AML-193 (cell line): ENCODE results near the gene TMEM50B.
"Not testable (repeated sequence)": the region's sequence is repeated elsewhere in the genome, so short reads cannot be mapped to it uniquely, and the experiment has no call there.

ENCODE experiments used
- DNase-seq, 2 experiments: peaks; one replicate each; lab custom pipeline; 2025; lab: John Stamatoyannopoulos, UW

TMEM50B gene

DNA sequence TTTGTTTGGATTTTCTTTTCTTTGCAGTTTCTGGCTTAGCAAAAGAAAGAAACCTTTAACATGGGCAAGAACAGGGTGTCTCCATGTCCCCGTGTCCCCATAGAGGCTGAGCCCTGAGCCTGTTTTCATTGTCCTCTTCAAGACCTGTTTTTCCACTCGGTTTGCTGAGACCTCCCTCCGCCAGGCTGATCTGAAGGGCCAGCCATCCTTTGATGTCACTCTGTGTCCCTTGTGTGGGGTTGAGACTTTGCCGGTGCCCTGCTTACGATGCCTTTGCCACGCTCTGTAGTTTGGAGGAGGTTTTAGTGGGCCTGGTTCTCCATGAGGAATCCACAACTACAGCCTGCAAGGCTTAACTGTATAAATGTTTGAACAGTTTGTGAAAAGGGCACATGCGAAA, 52.7 kb downstream of the TMEM50B start:
- no peak for DNase-seq

DNA sequence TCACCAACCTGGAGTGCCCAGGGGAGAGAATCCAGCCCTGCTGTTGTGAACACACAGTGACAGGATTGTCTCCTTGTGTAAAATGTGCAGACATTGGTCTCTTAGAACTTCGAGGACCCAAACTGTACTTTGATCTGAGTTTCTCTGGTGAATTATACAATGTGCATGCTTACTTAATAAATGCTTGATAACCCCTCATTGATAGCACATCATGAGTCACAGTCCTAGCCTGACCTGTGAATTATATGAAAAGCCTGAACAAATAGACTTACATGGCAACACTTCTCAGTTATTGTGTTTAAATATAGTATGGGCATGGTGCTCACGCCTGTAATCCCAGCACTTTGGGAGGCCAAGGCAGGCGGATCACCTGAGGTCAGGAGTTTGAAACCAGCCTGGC, 53.9 kb downstream of the TMEM50B start:
- DNase-seq = no peak

DNA sequence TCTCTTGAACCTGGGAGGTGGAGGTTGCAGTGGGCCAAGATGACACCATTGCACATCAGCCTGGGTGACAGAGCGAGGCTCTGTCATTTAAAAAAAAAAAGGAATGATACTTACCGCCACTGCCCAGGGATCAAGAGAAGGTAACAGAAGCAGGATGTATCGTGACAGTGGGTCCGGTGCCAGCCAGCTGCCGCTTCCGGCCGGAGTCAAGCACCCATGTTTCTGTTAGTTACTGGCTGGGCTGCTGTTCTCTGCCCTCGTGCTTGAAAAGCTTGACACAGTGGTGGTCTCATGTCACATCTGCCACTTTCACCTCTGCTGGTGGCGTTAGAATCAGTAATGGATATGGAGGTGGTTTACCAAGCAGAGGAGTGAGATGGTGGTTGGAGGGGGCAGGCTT, 55.6 kb downstream of the TMEM50B start:
- no peak for DNase-seq

DNA sequence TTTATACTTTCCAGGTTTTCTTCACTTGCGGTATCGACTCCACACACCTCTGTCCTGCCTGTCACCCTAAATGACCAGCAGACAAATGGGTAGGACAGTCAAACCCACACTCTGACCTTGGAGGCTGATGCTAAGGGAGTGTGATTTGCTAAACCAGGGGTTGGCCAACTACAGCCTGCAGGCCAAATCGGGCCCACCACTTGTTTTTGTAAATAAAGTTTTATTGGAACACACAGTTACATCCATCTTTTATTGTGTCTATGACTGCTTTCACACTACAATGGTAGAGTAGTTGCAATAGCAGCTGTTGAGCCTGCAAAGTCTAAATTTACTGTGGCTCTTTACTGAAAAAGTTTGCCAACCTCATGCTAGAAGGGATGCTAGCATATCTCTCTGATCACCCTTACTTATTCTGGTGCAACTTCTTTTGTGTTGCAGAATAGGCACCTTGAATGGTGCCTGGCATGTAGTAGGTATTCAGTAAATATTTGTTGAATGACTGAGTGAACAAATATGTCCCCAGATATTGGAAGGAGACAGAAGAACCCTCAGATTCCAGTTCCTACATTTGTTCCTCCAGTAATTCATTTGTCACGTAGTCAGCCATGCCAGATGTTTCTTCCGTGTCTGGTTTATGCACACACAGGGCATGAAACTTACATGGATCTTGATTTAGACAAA, 57.9 kb downstream of the TMEM50B start:
- no peak for DNase-seq

DNA sequence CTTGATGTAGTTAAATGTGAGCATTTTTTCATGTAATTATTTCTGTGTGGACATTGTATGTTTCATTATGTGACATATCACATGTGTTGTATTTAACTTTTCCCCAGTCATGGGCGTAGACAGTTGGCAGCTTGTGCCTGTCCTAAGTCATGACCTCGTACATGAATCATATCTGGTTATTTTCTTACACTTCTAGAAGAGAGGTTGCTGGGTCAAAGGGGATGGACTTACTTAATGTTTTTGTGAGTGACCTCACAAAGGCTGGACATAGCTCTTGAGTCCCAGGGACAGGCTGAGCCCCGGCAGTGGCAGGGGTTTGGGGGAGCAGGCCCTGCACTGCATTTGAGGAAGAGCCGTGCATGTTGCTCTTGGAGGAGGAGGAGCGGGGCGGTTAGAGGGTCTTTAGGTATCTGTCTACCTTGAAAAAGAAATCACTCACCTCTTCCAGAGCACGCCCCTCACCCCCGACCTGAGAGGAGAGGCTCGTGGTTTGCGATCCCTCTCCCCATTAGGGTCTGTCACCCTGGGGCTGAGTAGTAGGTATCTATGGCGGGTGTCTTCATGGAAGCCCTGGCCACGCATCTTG, 60.1 kb downstream of the TMEM50B start:
- DNase-seq = no peak

DNA sequence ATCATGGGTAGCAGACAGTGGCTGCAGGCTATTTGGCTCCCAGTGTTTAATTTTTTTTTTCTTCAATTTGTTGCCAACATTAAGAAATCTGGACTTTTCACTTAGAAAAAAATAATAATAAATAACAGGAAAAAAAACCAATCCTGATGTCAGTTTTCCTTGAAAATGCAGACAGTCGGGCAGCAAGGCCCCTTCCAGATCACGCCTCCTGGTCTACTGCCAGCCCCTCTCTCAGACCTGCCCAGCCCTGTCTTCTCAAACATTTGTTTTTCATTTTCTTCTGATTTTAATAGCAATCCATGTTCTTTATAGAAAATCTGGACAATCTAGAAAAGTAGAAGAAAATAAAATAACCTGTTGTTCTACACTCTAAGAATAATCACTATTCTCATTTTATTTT, 61.1 kb downstream of the TMEM50B start:
- DNase-seq = no peak

DNA sequence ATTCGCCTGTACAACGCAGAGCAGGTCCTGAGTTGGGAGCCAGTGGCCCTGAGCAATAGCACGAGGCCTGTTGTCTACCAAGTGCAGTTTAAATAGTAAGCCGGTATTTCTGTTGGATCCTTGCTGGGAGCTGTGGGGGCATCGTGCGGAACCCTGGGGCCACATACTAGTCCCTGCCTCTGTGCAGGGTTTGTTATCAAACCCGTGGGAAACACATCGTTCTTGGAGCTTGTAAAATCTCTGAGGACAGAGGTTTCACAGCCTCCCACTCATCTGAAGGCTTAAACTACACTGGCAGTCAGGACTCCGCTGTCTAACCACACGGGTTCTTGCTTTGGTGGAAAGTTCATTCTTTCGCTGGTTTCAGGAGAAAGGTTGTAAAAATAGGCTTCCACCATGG, 64.8 kb downstream of the TMEM50B start:
- no peak for DNase-seq

DNA sequence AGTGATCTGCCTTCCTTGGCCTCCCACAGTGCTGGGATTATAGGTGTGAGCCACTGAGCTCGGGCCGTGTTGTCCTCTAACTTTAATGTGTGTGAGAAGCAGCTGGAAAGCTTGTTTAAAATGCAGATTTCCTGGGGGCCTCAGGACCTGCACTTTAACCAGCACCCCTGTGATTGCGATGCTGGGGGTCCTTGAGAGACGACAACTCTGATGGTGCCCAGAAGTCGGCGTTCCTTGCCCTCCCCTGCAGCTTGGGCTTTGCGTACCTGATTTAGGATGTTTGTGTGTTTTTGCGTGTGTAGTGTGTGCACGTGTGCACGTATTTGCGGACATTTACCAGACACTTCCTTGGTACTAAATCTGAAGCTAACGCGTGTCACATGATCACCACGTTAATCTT, 65.7 kb downstream of the TMEM50B start:
- DNase-seq = no peak

DNA sequence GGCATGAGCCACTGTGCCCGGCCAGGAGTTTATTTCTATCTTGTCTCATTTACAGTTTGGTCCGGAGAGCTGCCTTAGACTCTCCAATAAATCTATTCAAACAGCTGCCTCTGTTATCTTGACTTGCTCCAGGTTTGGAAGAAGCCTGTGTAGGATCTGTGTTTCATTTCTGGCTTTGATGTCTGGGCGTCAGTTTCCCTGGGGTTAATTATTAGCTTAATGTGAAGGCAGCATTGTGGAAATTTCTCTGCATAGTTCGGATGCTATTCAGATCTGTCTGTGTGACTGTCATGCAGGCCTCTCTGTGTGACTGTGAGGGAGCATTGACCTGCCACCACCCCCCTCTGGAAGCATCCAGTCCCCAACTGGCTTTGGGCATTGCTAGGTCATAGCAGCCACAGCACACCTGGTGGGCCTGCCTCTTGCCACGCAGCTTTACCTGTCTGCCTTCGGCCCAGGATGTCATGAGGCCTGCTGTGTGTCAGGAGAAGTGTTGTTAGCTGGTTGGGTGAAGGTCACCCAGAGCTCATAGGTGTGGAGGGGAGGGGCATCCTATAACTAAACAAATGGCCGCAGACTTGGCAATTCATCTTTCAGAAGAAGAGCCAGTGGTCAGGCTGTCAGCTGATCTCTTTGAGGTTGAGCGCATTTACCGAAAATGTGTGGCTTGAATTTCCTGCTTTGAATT, 66.8 kb downstream of the TMEM50B start:
- no peak for DNase-seq

DNA sequence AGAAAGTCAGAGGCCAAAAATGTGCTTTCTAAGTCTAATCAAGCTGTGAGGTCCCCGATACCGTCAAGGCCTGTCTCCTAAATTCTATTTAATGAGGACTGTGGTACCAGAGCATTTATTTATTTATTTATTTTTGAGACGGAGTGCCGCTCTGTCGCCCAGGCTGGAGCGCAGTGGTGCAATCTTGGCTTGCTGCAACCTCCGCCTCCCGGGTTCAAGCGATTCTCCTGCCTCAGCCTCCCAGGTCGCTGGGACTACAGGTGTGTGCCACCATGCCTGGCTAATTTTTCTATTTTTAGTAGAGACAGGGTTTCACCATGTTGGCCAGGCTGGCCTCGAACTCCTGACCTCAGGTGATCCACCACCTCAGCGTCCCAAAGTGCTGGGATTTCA, 67.3 kb downstream of the TMEM50B start:
- DNase-seq = not testable (repeated sequence)

DNA sequence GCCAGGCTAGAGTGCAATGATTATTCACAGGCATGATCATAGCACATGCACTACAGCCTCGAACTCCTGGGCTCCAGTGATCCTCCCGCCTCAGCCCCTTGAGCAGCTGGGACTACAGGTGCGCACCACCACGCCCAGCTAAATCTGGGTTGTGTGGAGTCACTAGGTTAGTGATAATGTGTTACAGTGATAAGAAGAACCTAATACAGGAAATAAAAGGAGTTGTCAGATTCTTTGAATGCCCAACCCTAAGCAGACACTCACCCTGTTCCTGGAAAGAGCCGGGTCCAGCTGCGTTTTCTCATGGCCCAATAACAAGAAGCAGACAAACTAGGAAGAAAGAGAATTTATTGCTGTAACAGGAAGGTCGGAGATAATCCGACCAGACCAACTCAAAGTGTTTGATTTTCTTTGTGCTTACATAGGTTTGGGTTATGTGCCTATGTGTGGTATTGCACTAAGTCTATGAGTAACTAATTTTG, 67.8 kb downstream of the TMEM50B start:
- no peak for DNase-seq

DNA sequence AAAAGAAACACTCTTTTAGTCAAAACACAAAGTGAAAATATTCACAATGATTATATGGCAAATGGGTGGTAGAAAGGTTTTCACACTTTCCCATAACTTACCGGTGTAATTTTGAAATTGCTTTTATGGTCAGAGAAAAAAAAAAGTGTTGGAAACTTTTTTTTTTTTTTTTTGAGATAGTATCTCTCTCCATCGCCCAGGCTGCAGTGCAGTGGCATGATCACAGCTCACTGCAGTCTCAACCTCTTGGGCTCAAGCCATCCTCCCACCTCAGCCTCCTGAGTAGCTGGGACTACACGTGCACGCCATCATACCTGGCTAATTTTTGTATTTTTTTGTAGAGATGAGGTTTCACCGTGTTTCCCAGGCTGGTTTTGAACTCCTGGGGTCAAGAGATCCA, 73.3 kb downstream of the TMEM50B start:
- no peak for DNase-seq

DNA sequence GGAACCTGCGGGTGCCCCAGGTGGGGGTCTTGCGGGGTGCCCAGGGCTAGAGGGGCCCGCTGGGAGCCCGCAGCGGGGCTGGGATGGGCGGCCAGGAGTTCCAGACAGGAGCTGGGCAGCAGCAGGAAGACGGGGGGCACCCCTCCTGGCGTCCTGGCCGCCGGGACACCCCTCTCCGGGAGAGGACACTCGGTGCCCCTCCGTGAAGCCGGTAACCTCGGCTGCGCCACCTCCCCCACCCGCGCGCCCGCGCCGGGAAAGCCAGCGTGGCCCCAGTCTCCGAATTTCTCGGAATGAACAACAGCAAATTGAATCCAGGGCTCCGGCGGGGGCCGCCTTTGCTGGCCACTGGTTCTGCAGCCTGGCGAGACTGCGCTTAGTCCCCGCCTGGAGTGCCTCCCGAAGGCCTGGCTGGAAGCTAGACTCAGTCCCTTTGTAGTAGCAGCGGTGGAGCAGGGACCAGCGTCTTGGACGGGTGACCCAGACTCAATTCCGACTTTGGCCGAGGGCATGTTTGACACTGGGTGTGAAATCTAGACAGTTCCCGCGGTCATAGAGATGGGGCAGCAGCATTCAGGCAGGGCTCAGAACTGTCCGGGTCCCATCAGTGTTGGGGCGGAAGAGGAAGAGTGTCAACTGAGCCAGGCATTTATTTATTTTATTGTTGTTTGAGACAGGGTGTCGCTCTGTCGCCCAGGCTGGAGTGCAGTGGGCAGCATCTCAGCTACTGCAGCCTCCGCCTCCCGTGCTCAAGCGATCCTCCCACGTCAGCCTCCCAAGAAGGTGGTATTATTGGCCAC, 75.8 kb downstream of the TMEM50B start:
- DNase-seq = peak in 1 of 2 experiments; percentile 18

DNA sequence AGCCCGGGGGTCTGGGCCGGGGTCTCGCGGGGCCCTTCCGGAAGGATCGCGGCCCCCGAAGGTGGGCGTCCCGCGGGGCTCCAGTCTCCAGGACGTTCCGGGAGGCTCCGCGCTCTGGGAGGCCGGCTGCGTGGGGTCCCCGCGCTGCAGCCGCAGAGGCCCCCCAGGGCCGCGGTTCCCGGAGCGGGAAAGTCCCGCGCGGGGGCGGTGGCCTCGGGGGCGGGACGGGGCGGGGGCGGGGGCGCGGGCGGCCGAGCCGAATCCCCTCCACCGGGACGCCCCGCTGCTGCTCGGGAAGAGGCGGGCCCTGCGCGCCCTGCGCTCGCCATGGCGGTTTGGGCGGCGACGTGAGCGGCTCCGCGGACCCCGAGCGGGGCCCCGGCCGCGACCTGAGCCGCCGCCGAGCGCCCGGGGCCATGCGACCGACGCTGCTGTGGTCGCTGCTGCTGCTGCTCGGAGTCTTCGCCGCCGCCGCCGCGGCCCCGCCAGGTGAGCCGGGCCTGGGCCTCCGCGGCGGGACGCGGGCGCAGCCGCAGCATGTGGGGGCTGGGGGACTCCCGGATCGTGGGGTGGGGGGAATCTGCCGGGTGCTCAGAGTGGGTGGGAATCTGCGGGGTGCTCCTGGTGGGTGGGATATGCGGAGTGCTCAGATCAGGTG, 76.5 kb downstream of the TMEM50B start, which contains the start of gene IFNGR2:
Gene IFNGR2, plus strand, starts transcription at position 286 of the 658 bp plus-strand sequence. Its CDS starts 131 bp downstream, at position 417.
- no peak for DNase-seq

DNA sequence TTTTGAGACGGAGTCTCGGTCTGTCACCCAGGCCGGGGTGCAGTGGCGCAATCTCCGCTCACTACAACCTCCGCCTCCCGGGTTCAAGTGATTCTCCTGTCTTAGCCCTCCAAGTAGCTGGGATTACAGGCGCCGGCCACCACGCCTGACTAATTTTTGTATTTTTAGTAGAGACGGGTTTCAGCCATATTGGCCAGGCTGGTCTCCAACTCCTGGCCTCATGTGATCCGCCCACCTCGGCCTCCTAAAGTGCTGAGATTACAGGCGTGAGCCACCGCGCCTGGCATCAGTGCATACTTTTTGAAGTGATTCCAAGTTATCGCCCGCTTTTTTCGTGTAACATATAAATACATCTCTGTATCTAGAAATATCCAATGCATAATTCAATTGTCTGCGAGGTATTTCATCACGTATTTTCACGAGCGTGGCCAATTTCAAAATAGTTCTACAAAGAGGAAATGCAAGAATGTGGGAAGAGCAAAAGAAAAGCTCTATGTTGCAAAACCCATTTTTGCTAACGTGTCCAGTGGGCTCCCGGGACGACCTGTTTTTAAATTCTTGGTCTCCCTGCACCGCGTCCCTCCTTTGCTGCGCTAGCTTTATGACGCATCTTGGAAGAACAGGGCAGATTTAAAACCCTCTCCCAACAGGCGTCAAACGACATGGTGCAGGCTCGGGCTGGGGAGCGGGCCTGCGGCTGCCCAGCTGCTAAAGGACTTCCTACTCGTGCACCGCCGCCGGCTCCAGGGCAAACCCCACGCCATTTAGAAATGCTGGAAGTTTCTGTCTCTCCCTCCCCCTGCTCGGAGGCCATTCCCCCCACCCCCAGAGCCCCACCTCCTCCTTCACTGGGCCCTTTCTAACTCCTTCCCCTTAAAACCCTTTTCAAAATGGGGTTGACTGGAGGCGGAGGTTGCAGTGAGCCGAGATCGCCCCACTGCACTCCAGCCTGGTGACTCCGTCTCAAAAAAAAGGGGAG, 77.5 kb downstream of the TMEM50B start:
- DNase-seq = peak; percentile 93 to 96

DNA sequence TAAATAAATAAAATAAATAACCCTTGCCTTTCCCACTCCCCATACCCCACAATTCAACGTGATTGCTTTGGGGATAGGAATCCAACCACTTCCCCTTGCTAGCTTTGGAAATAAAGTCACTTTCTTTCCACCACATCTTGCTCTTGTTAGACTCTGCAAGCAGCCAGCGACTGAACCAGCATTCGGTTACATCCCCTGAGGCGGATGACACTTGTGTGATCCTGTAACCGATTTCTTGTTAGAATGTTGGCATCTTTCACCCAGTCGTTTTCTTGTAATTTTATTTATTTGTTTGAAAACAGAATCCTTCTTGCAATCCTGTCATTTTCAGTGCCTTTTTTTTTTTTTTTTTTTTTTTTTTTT, 78.2 kb downstream of the TMEM50B start:
- DNase-seq = peak; percentile 29 to 55
